ENCODE data around the gene CUX1.

CUX1 gene

DNA sequence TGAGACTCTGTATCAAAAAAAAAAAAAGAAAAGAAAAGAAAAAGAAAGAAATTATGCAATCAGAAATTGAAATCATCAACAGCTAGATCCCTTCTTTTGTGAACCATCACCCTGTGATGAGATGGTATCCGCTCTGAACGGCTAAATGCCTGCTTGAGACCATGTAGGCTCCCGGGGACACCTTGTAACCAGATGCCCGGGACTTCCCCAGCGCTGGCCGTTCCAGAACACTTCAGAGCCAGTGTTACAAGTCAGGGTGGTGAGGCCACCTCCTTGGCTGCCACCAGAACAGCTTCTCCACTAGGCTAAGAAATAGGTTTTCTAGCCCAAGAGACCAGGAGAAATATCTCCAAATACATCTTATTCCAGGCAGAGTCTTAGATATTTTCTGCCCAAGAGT lies 349.8 kb downstream of the CUX1 start:
- no peak overlapping the region for H3K4me3 ChIP-seq (ENCODE audit: low read depth, low read length)
- H3K4me1 ChIP-seq = no peaks in the 10 kb centered on the region
- no peak for DNase-seq
- H3K36me3 ChIP-seq = peaks cover 7% of the 10 kb centered on the region
- TF ChIP-seq, protein P1, sequence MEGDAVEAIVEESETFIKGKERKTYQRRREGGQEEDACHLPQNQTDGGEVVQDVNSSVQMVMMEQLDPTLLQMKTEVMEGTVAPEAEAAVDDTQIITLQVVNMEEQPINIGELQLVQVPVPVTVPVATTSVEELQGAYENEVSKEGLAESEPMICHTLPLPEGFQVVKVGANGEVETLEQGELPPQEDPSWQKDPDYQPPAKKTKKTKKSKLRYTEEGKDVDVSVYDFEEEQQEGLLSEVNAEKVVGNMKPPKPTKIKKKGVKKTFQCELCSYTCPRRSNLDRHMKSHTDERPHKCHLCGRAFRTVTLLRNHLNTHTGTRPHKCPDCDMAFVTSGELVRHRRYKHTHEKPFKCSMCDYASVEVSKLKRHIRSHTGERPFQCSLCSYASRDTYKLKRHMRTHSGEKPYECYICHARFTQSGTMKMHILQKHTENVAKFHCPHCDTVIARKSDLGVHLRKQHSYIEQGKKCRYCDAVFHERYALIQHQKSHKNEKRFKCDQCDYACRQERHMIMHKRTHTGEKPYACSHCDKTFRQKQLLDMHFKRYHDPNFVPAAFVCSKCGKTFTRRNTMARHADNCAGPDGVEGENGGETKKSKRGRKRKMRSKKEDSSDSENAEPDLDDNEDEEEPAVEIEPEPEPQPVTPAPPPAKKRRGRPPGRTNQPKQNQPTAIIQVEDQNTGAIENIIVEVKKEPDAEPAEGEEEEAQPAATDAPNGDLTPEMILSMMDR (IDR thresholded peaks at IDR 0.05; ENCODE audit: low read depth, low read length) = no peak
- no peaks in the 10 kb centered on the region for H3K27me3 ChIP-seq
- H3K9me3 ChIP-seq = no peaks in the 10 kb centered on the region

DNA sequence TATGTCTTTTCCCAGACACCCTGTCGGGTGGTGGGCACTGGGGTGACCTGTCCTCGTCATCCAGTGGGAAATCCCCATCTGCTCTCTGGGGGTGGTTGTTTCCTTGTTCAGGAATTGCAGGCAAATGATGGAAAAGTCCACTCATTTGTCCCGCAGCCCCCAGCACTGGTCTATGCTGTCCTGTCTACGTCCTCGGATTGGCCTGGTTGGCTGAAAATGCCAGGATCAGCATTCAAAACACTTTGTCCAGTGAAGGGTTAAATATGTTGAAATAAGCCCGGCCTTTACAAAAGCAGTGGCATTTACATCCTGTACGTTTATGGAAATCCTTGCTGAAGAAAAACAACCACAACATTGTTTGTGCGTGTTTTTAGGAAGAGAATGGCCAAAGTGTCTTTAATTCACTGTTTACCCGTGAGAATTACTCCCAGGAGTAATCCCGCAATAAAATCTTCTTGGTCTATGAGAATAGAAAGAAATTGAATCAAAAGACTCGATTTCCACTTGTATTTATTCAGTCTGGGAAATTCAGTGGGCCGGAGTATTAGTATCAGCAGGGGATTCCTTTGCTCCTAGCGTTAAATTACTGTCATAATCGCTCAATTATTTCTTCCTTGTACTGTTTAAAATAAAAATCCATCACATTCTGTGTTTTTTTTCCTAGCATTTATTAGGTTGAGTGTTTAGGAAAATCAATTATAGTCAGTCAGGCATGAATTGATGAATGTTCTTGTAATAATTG lies 352.4 kb downstream of the CUX1 start:
- TF ChIP-seq, protein P1 (IDR thresholded peaks at IDR 0.05; ENCODE audit: low read depth, low read length) = no peak
- Histone ChIP-seq H3K4me1 (no peaks in the 10 kb centered on the region), H3K36me3 (peaks cover 7% of the 10 kb centered on the region), H3K4me3 (ENCODE audit: low read depth, low read length) (no peak overlapping the region), H3K9me3 (no peaks in the 10 kb centered on the region), H3K27me3 (no peaks in the 10 kb centered on the region)
- no peak for DNase-seq

GRCh38 chr7:102170393-102170970 lies 353.1 kb downstream of the CUX1 start:
- DNase-seq = no peak
- H3K36me3 ChIP-seq = peaks cover 7% of the 10 kb centered on the region
- no peaks in the 10 kb centered on the region for H3K4me1 ChIP-seq
- no peaks in the 10 kb centered on the region for H3K9me3 ChIP-seq
- no peak overlapping the region for H3K4me3 ChIP-seq (ENCODE audit: low read depth, low read length)
- TF ChIP-seq, protein P1 (IDR thresholded peaks at IDR 0.05; ENCODE audit: low read depth, low read length) = no peak
- H3K27me3 ChIP-seq = no peaks in the 10 kb centered on the region

GRCh38 chr7:102173669-102174068 lies 356.2 kb downstream of the CUX1 start:
- Histone ChIP-seq H3K4me3 (ENCODE audit: low read depth, low read length) (no peak overlapping the region), H3K4me1 (no peaks in the 10 kb centered on the region), H3K36me3 (peaks cover 10% of the 10 kb centered on the region), H3K27me3 (no peaks in the 10 kb centered on the region), H3K9me3 (no peaks in the 10 kb centered on the region)
- DNase-seq = no peak
- TF ChIP-seq, protein P1 (IDR thresholded peaks at IDR 0.05; ENCODE audit: low read depth, low read length) = no peak

DNA sequence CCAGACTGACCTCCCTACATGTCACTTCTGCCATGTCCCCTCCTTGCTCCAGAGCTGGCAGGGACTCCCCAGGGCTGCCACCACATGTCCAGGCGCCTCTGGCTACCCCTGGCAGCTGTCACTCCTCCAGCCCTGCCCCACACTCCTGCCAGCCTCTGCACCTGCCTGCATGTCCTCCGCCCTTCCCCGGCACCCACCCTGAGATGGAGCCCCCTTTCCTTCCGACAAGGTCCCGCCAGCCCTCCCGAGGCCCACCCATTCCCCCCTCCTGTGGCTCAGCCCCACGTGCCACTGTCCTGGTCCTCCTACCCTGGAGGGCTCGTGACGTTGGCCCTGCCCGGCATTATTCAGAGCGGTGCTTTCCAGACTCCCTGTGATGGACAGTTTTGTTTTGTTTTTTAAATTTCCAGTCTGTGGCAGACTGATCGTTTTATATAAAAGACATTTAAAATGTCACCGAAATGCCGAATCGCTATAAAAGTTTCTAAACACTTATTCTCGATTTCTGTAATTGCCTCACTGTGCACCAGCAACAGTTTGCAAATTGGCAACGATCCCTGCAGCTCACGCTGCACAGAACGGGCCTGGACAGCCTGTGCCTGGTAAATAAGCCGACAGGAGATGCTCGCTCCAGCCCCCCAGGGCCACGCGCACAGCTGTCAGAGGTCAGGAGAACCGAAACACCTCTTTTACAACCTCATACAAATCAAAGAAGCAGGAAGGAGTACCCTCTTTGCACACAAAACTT lies 358.2 kb downstream of the CUX1 start:
- H3K4me1 ChIP-seq = no peaks in the 10 kb centered on the region
- TF ChIP-seq, protein P1 (IDR thresholded peaks at IDR 0.05; ENCODE audit: low read depth, low read length) = no peak
- H3K4me3 ChIP-seq (ENCODE audit: low read depth, low read length) = no peak overlapping the region
- no peaks in the 10 kb centered on the region for H3K9me3 ChIP-seq
- H3K36me3 ChIP-seq = peaks cover 10% of the 10 kb centered on the region
- no peak for DNase-seq
- H3K27me3 ChIP-seq = no peaks in the 10 kb centered on the region

Data from BE2C (cell line).